ENCODE measurements around the gene HACD3. TPM values are rescaled to one million over a fixed set of nuclear protein-coding genes. Genes with fewer than 3 reads are reported as not detected.

HACD3 gene
- total and polyA plus RNA-seq, 2 of the 13 experiments (the other 11 are each of a cell fraction or from before 2014, with no cell fraction given): 73.6 to 161 TPM

- TF ChIP-seq ZBTB25 (CRISPR knock-in tag; IDR thresholded peaks at IDR 0.05): no peak
- TF ChIP-seq ZBTB44 (CRISPR knock-in tag; IDR thresholded peaks at IDR 0.05): no peak
- no peak for TF ChIP-seq ZNF841 (CRISPR knock-in tag; IDR thresholded peaks at IDR 0.05; ENCODE audit: borderline replicate concordance)
- no peak for TF ChIP-seq ZKSCAN5 (CRISPR knock-in tag; IDR thresholded peaks at IDR 0.05)
- 0 out of 2 replicates have a peak, but pooled peaks have one; percentile 0 for TF ChIP-seq ZNF800 (CRISPR knock-in tag; IDR thresholded peaks at IDR 0.05)
- no peak for TF ChIP-seq SOX6 (IDR thresholded peaks at IDR 0.05)
- no peak for TF ChIP-seq SOX6 (CRISPR knock-in tag; IDR thresholded peaks at IDR 0.05)
- TF ChIP-seq SIX4 (CRISPR knock-in tag; IDR thresholded peaks at IDR 0.05): no peak
- no peak for TF ChIP-seq ZNF879 (CRISPR knock-in tag; IDR thresholded peaks at IDR 0.05)
- TF ChIP-seq DNMT1 (CRISPR knock-in tag; IDR thresholded peaks at IDR 0.05): no peak
- TF ChIP-seq HNRNPK (IDR thresholded peaks at IDR 0.05; ENCODE audit: low read depth, low read length, poor library complexity, severe bottlenecking): no peak
- no peak for TF ChIP-seq CTCF (CRISPR knock-in tag; IDR thresholded peaks at IDR 0.05)
- TF ChIP-seq ZBTB8A (CRISPR knock-in tag; IDR thresholded peaks at IDR 0.05; ENCODE audit: borderline replicate concordance, low read depth): no peak
- no peak for TF ChIP-seq ISL2 (CRISPR knock-in tag; IDR thresholded peaks at IDR 0.05)
- TF ChIP-seq ZFY (CRISPR knock-in tag; IDR thresholded peaks at IDR 0.05): no peak
- TF ChIP-seq HMG20A (CRISPR knock-in tag; IDR thresholded peaks at IDR 0.05; ENCODE audit: borderline replicate concordance): no peak
- TF ChIP-seq ELF1 (CRISPR knock-in tag; IDR thresholded peaks at IDR 0.05): no peak
- TF ChIP-seq TCF7L2 (IDR thresholded peaks at IDR 0.05; ENCODE audit: low read depth, low read length): no peak
- no peak for TF ChIP-seq PATZ1 (CRISPR knock-in tag; IDR thresholded peaks at IDR 0.05)
- no peak for TF ChIP-seq ZMYM3 (CRISPR knock-in tag; IDR thresholded peaks at IDR 0.05)
- TF ChIP-seq GTF3A (CRISPR knock-in tag; conservative IDR thresholded peaks at IDR 0.05): peak; percentile 15; the same call in 1 of the 2 replicates
- no peak for TF ChIP-seq ZNF749 (CRISPR knock-in tag; IDR thresholded peaks at IDR 0.05; ENCODE audit: borderline replicate concordance)
- TF ChIP-seq SAP130 (CRISPR knock-in tag; IDR thresholded peaks at IDR 0.05; ENCODE audit: low read depth): no peak
Measured at GRCh38 chr15:65517866-65518207, 12.4 kb upstream of the HACD3 start (continued).

Data from HepG2 (cell line).